ENCODE measurements around the gene LARGE1.

The LARGE1 gene

GRCh38 chr22:33906475-33906874 lies 13.8 kb downstream of the LARGE1 start:
- Mint-ChIP-seq H3K9me3 (no peaks in the 10 kb centered on the region), H3K4me1 (ENCODE audit: low read depth) (no peaks in the 10 kb centered on the region), H3K4me3 (no peak overlapping the region), H3K36me3 (ENCODE audit: low read depth) (no peaks in the 10 kb centered on the region), H3K27me3 (ENCODE audit: low read depth) (no peaks in the 10 kb centered on the region), H3K27ac (no peak overlapping the region)
- no peak for DNase-seq (ENCODE audit: low spot score)

- no peaks in the 10 kb centered on the region for H3K4me1 Mint-ChIP-seq (ENCODE audit: low read depth)
- peaks cover 11% of the 10 kb centered on the region for H3K9me3 Mint-ChIP-seq
- H3K27me3 Mint-ChIP-seq (ENCODE audit: low read depth) = no peaks in the 10 kb centered on the region
Observed at GRCh38 chr22:33903012-33903411, 17.3 kb downstream of the LARGE1 start.

GRCh38 chr22:33902073-33902472 lies 18.2 kb downstream of the LARGE1 start:
- Mint-ChIP-seq H3K36me3 (ENCODE audit: low read depth) (no peaks in the 10 kb centered on the region), H3K27me3 (ENCODE audit: low read depth) (no peaks in the 10 kb centered on the region), H3K27ac (no peak overlapping the region), H3K4me3 (no peak overlapping the region), H3K9me3 (peaks cover 11% of the 10 kb centered on the region), H3K4me1 (ENCODE audit: low read depth) (no peaks in the 10 kb centered on the region)
- DNase-seq (ENCODE audit: low spot score) = no peak

More at GRCh38 chr22:33903012-33903411, 17.3 kb downstream of the LARGE1 start:
- no peak overlapping the region for H3K27ac Mint-ChIP-seq
- DNase-seq (ENCODE audit: low spot score) = no peak
- no peaks in the 10 kb centered on the region for H3K36me3 Mint-ChIP-seq (ENCODE audit: low read depth)
- H3K4me3 Mint-ChIP-seq = no peak overlapping the region

GRCh38 chr22:33898121-33898520 lies 22.2 kb downstream of the LARGE1 start:
- DNase-seq (ENCODE audit: low spot score) = no peak
- Mint-ChIP-seq H3K27me3 (ENCODE audit: low read depth) (no peaks in the 10 kb centered on the region), H3K4me3 (no peak overlapping the region), H3K9me3 (peaks cover 11% of the 10 kb centered on the region), H3K36me3 (ENCODE audit: low read depth) (no peaks in the 10 kb centered on the region), H3K27ac (no peak overlapping the region), H3K4me1 (ENCODE audit: low read depth) (no peaks in the 10 kb centered on the region)

GRCh38 chr22:33897448-33897835 lies 22.8 kb downstream of the LARGE1 start:
- H3K27ac Mint-ChIP-seq = no peak overlapping the region
- no peaks in the 10 kb centered on the region for H3K36me3 Mint-ChIP-seq (ENCODE audit: low read depth)
- no peak for DNase-seq (ENCODE audit: low spot score)
- no peaks in the 10 kb centered on the region for H3K27me3 Mint-ChIP-seq (ENCODE audit: low read depth)
- no peak overlapping the region for H3K4me3 Mint-ChIP-seq
- no peaks in the 10 kb centered on the region for H3K4me1 Mint-ChIP-seq (ENCODE audit: low read depth)
- peaks cover 11% of the 10 kb centered on the region for H3K9me3 Mint-ChIP-seq

GRCh38 chr22:33896575-33897447 lies 23.5 kb downstream of the LARGE1 start:
- Mint-ChIP-seq H3K4me1 (ENCODE audit: low read depth) (no peaks in the 10 kb centered on the region), H3K27me3 (ENCODE audit: low read depth) (no peaks in the 10 kb centered on the region), H3K4me3 (no peak overlapping the region), H3K27ac (no peak overlapping the region), H3K9me3 (peaks cover 11% of the 10 kb centered on the region), H3K36me3 (ENCODE audit: low read depth) (no peaks in the 10 kb centered on the region)
- no peak for DNase-seq (ENCODE audit: low spot score)

GRCh38 chr22:33896154-33896553 lies 24.1 kb downstream of the LARGE1 start:
- Mint-ChIP-seq H3K36me3 (ENCODE audit: low read depth) (no peaks in the 10 kb centered on the region), H3K9me3 (peaks cover 11% of the 10 kb centered on the region), H3K4me1 (ENCODE audit: low read depth) (no peaks in the 10 kb centered on the region), H3K27me3 (ENCODE audit: low read depth) (no peaks in the 10 kb centered on the region), H3K4me3 (no peak overlapping the region), H3K27ac (no peak overlapping the region)
- DNase-seq (ENCODE audit: low spot score) = no peak

- Mint-ChIP-seq H3K9me3 (peaks cover 11% of the 10 kb centered on the region), H3K36me3 (ENCODE audit: low read depth) (no peaks in the 10 kb centered on the region), H3K27ac (no peak overlapping the region), H3K27me3 (ENCODE audit: low read depth) (no peaks in the 10 kb centered on the region), H3K4me1 (ENCODE audit: low read depth) (no peaks in the 10 kb centered on the region), H3K4me3 (no peak overlapping the region)
- no peak for DNase-seq (ENCODE audit: low spot score)
Observed at GRCh38 chr22:33895444-33895843, 24.8 kb downstream of the LARGE1 start.

GRCh38 chr22:33894515-33894914 lies 25.8 kb downstream of the LARGE1 start:
- no peak overlapping the region for H3K4me3 Mint-ChIP-seq
- H3K4me1 Mint-ChIP-seq (ENCODE audit: low read depth) = no peaks in the 10 kb centered on the region
- no peaks in the 10 kb centered on the region for H3K27me3 Mint-ChIP-seq (ENCODE audit: low read depth)
- H3K9me3 Mint-ChIP-seq = peaks cover 7% of the 10 kb centered on the region
- no peaks in the 10 kb centered on the region for H3K36me3 Mint-ChIP-seq (ENCODE audit: low read depth)
- H3K27ac Mint-ChIP-seq = no peak overlapping the region
- DNase-seq (ENCODE audit: low spot score) = no peak

GRCh38 chr22:33894036-33894435 lies 26.2 kb downstream of the LARGE1 start:
- H3K9me3 Mint-ChIP-seq = peaks cover 8% of the 10 kb centered on the region
- no peaks in the 10 kb centered on the region for H3K27me3 Mint-ChIP-seq (ENCODE audit: low read depth)
- H3K4me1 Mint-ChIP-seq (ENCODE audit: low read depth) = no peaks in the 10 kb centered on the region
- H3K27ac Mint-ChIP-seq = no peak overlapping the region
- no peak overlapping the region for H3K4me3 Mint-ChIP-seq
- H3K36me3 Mint-ChIP-seq (ENCODE audit: low read depth) = no peaks in the 10 kb centered on the region
- no peak for DNase-seq (ENCODE audit: low spot score)

GRCh38 chr22:33893512-33893911 lies 26.8 kb downstream of the LARGE1 start:
- Mint-ChIP-seq H3K36me3 (ENCODE audit: low read depth) (no peaks in the 10 kb centered on the region), H3K9me3 (peaks cover 4% of the 10 kb centered on the region), H3K27ac (no peak overlapping the region), H3K4me3 (no peak overlapping the region), H3K27me3 (ENCODE audit: low read depth) (no peaks in the 10 kb centered on the region), H3K4me1 (ENCODE audit: low read depth) (no peaks in the 10 kb centered on the region)
- no peak for DNase-seq (ENCODE audit: low spot score)

GRCh38 chr22:33891992-33892391 lies 28.3 kb downstream of the LARGE1 start:
- Mint-ChIP-seq H3K27ac (no peak overlapping the region), H3K27me3 (ENCODE audit: low read depth) (no peaks in the 10 kb centered on the region), H3K36me3 (ENCODE audit: low read depth) (no peaks in the 10 kb centered on the region), H3K4me1 (ENCODE audit: low read depth) (no peaks in the 10 kb centered on the region), H3K4me3 (no peak overlapping the region), H3K9me3 (peaks cover 8% of the 10 kb centered on the region)
- DNase-seq (ENCODE audit: low spot score) = no peak

- no peak overlapping the region for H3K27ac Mint-ChIP-seq
- no peaks in the 10 kb centered on the region for H3K4me1 Mint-ChIP-seq (ENCODE audit: low read depth)
- H3K27me3 Mint-ChIP-seq (ENCODE audit: low read depth) = no peaks in the 10 kb centered on the region
- no peak overlapping the region for H3K4me3 Mint-ChIP-seq
- H3K9me3 Mint-ChIP-seq = peaks cover 8% of the 10 kb centered on the region
- DNase-seq (ENCODE audit: low spot score) = no peak
- no peaks in the 10 kb centered on the region for H3K36me3 Mint-ChIP-seq (ENCODE audit: low read depth)
Observed at GRCh38 chr22:33891455-33891854, 28.8 kb downstream of the LARGE1 start.

- DNase-seq (ENCODE audit: low spot score) = no peak
- Mint-ChIP-seq H3K27ac (no peak overlapping the region), H3K36me3 (ENCODE audit: low read depth) (no peaks in the 10 kb centered on the region), H3K27me3 (ENCODE audit: low read depth) (no peaks in the 10 kb centered on the region), H3K4me1 (ENCODE audit: low read depth) (no peaks in the 10 kb centered on the region), H3K4me3 (no peak overlapping the region), H3K9me3 (peaks cover 8% of the 10 kb centered on the region)
Observed at GRCh38 chr22:33889748-33890147, 30.5 kb downstream of the LARGE1 start.

GRCh38 chr22:33888821-33889220 lies 31.5 kb downstream of the LARGE1 start:
- Mint-ChIP-seq H3K27ac (no peak overlapping the region), H3K4me1 (ENCODE audit: low read depth) (no peaks in the 10 kb centered on the region), H3K27me3 (ENCODE audit: low read depth) (no peaks in the 10 kb centered on the region), H3K9me3 (peaks cover 12% of the 10 kb centered on the region), H3K36me3 (ENCODE audit: low read depth) (no peaks in the 10 kb centered on the region), H3K4me3 (no peak overlapping the region)
- no peak for DNase-seq (ENCODE audit: low spot score)
